Hindlimb muscle (tissue), 1 donor: Measurements from ENCODE around the gene AHSP. TPM values are rescaled to one million over a fixed set of nuclear protein-coding genes. Genes with fewer than 3 reads are reported as not detected.
"Not testable (repeated sequence)": the region's sequence is repeated elsewhere in the genome, so short reads cannot be mapped to it uniquely, and the experiment has no call there.

Experiments used
- DNase-seq: peaks from one replicate; pipeline ENCODE4 v3.0.0-alpha.2; 2013
- polyA plus RNA-seq: library from polyadenylated mRNA; unstranded; fragments of 120-200 nt; gene quantifications from one replicate; pipeline ENCODE4 v1.2.1, GENCODE V29; 2013; ENCODE audit not compliant: insufficient read length

AHSP gene
- polyA plus RNA-seq, 1 donor, result 10.4 TPM

- no peak for DNase-seq
These were observed 26.3 kb upstream of the AHSP start for GRCh38 chr16:31501226-31501965.

GRCh38 chr16:31501966-31502348 lies 25.7 kb upstream of the AHSP start:
- DNase-seq, result no peak

GRCh38 chr16:31502981-31503380 lies 24.7 kb upstream of the AHSP start:
- no peak for DNase-seq

GRCh38 chr16:31503555-31503954 lies 24.1 kb upstream of the AHSP start:
- not testable (repeated sequence) for DNase-seq

GRCh38 chr16:31504159-31504558 lies 23.5 kb upstream of the AHSP start:
- no peak for DNase-seq

- DNase-seq, result no peak
These were observed 22.2 kb upstream of the AHSP start for GRCh38 chr16:31505483-31505882.

GRCh38 chr16:31507617-31507928 lies 20.1 kb upstream of the AHSP start:
- DNase-seq, result no peak

- DNase-seq, result peak; percentile 94
These were observed 19.6 kb upstream of the AHSP start, which contains the start of gene RUSF1 for GRCh38 chr16:31507929-31508705. RUSF1 (minus strand) TSS chr16:31508391; CDS start chr16:31508373, 18 bp downstream.

- peak; percentile 63 for DNase-seq
These were observed 18.9 kb upstream of the AHSP start for GRCh38 chr16:31508706-31509195.

GRCh38 chr16:31513126-31513525 lies 14.6 kb upstream of the AHSP start:
- no peak for DNase-seq

- no peak for DNase-seq
These were observed 13.8 kb upstream of the AHSP start for GRCh38 chr16:31513884-31514283.

GRCh38 chr16:31517800-31518402 lies 9.8 kb upstream of the AHSP start:
- no peak for DNase-seq

GRCh38 chr16:31519759-31520431 lies 7.8 kb upstream of the AHSP start:
- DNase-seq, result no peak

- DNase-seq, result no peak
These were observed 6.3 kb upstream of the AHSP start for GRCh38 chr16:31521368-31521767.

- DNase-seq, result no peak
These were observed 5.6 kb upstream of the AHSP start for GRCh38 chr16:31522071-31522470.

GRCh38 chr16:31523768-31524167 lies 3.9 kb upstream of the AHSP start:
- not testable (repeated sequence) for DNase-seq

GRCh38 chr16:31525113-31525512 lies 2.6 kb upstream of the AHSP start:
- DNase-seq, result no peak

- DNase-seq, result no peak
These were observed 915 bp downstream of the AHSP start for GRCh38 chr16:31528523-31529107.

- no peak for DNase-seq
These were observed 1.6 kb downstream of the AHSP start for GRCh38 chr16:31529108-31529936.

- DNase-seq, result no peak
These were observed 2.2 kb downstream of the AHSP start for GRCh38 chr16:31529937-31530312.

GRCh38 chr16:31530405-31530804 lies 2.7 kb downstream of the AHSP start:
- DNase-seq, result no peak

- DNase-seq, result no peak
These were observed 3.4 kb downstream of the AHSP start for GRCh38 chr16:31531096-31531495.
